Neural progenitor cell (in vitro differentiated cells): ENCODE results near the gene FGF19. TPM values are rescaled to one million over a fixed set of nuclear protein-coding genes. Genes with fewer than 3 reads are reported as not detected.

Source experiments
- DNase-seq: peaks from one replicate; pipeline ENCODE4 v3.0.0-alpha.2; 2016; ENCODE audit warnings: low spot score
- H2AFZ ChIP-seq: fragments of 200-600 bp; sonication (generic); replicated peaks from 2 replicates; pipeline ENCODE4 v1.6.1; 2016; ENCODE audit warnings: antibody characterized with exemption
- H3F3A ChIP-seq: fragments of 200-600 bp; sonication (generic); 2 replicates; pipeline ENCODE4 v1.6.1; 2016; ENCODE audit warnings: antibody characterized with exemption, low read depth
- H3K27ac ChIP-seq: fragments of 200-600 bp; sonication (generic); 2 replicates; pipeline ENCODE4 v1.5.1; 2016; ENCODE audit warnings: mild to moderate bottlenecking
- H3K27me3 ChIP-seq: fragments of 200-600 bp; sonication (generic); 2 replicates; pipeline ENCODE4 v1.6.1; 2016; ENCODE audit warnings: mild to moderate bottlenecking, moderate library complexity
- H3K36me3 ChIP-seq: fragments of 200-600 bp; sonication (generic); 2 replicates; pipeline ENCODE4 v1.5.1; 2016
- H3K4me1 ChIP-seq: fragments of 200-600 bp; sonication (generic); 2 replicates; pipeline ENCODE4 v1.6.1; 2016; ENCODE audit warnings: mixed run types
- H3K4me2 ChIP-seq: fragments of 200-600 bp; sonication (generic); 2 replicates; pipeline ENCODE4 v1.6.1; 2016
- H3K4me3 ChIP-seq: fragments of 200-600 bp; sonication (generic); 2 replicates; pipeline ENCODE4 v1.5.1; 2016
- H3K79me2 ChIP-seq: fragments of 200-600 bp; sonication (generic); 2 replicates; pipeline ENCODE4 v1.6.1; 2016; ENCODE audit warnings: low read depth
- H3K9ac ChIP-seq: fragments of 200-600 bp; sonication (generic); 2 replicates; pipeline ENCODE4 v1.6.1; 2016
- H3K9me3 ChIP-seq: fragments of 200-600 bp; sonication (generic); 2 replicates; pipeline ENCODE4 v1.5.1; 2016; ENCODE audit warnings: low read depth
- H4K20me1 ChIP-seq: fragments of 200-600 bp; sonication (generic); 2 replicates; pipeline ENCODE4 v1.6.1; 2016; ENCODE audit warnings: low read depth
- H3K27ac Mint-ChIP-seq: 3 replicates; pipeline ENCODE4 v1.8.0; 2021; ENCODE audit warnings: mixed read lengths
- H3K27me3 Mint-ChIP-seq: 2 replicates; pipeline ENCODE4 v1.8.0; 2022; ENCODE audit warnings: low read depth, mild to moderate bottlenecking, inconsistent platforms, moderate library complexity, mixed read lengths; ENCODE audit not compliant: insufficient read depth
- H3K36me3 Mint-ChIP-seq: 3 replicates; pipeline ENCODE4 v1.8.0; 2021; ENCODE audit warnings: mixed read lengths
- H3K4me1 Mint-ChIP-seq: 3 replicates; pipeline ENCODE4 v1.8.0; 2021; ENCODE audit warnings: mixed read lengths
- H3K4me3 Mint-ChIP-seq: 3 replicates; pipeline ENCODE4 v1.8.0; 2021; ENCODE audit warnings: mild to moderate bottlenecking, moderate library complexity, mixed read lengths
- H3K9me3 Mint-ChIP-seq: 3 replicates; pipeline ENCODE4 v1.8.0; 2020; ENCODE audit warnings: mixed read lengths
- EZH2 ChIP-seq: fragments of 200-600 bp; sonication (generic); IDR thresholded peaks from 2 replicates; pipeline ENCODE4 v1.6.1; 2017; ENCODE audit warnings: antibody characterized with exemption, mild to moderate bottlenecking, moderate library complexity
- EZH2phosphoT487 ChIP-seq: fragments of 200-600 bp; sonication (generic); IDR thresholded peaks from 2 replicates; pipeline ENCODE4 v1.6.1; 2017; ENCODE audit warnings: antibody characterized with exemption
- total RNA-seq: library from RNA; depleted of rRNA; stranded (reverse); fragments of >200 nt; gene quantifications from 2 replicates; pipeline ENCODE4 v1.2.3, GENCODE V29; 2015; ENCODE audit warnings: low replicate concordance
- TF ChIP-seq, protein P1 (sequence below): fragments of 200-600 bp; sonication (generic); IDR thresholded peaks from 2 replicates; pipeline ENCODE4 v1.5.1; 2017; ENCODE audit warnings: antibody characterized with exemption, mild to moderate bottlenecking

The FGF19 gene
- total RNA-seq, 1 donor from 2014 or later = not detected

DNA sequence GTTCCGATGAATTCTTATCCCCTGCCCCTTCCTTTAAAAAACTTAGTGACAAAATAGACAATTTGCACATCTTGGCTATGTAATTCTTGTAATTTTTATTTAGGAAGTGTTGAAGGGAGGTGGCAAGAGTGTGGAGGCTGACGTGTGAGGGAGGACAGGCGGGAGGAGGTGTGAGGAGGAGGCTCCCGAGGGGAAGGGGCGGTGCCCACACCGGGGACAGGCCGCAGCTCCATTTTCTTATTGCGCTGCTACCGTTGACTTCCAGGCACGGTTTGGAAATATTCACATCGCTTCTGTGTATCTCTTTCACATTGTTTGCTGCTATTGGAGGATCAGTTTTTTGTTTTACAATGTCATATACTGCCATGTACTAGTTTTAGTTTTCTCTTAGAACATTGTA is 50.8 kb downstream of the FGF19 start:
- TF ChIP-seq, protein P1, sequence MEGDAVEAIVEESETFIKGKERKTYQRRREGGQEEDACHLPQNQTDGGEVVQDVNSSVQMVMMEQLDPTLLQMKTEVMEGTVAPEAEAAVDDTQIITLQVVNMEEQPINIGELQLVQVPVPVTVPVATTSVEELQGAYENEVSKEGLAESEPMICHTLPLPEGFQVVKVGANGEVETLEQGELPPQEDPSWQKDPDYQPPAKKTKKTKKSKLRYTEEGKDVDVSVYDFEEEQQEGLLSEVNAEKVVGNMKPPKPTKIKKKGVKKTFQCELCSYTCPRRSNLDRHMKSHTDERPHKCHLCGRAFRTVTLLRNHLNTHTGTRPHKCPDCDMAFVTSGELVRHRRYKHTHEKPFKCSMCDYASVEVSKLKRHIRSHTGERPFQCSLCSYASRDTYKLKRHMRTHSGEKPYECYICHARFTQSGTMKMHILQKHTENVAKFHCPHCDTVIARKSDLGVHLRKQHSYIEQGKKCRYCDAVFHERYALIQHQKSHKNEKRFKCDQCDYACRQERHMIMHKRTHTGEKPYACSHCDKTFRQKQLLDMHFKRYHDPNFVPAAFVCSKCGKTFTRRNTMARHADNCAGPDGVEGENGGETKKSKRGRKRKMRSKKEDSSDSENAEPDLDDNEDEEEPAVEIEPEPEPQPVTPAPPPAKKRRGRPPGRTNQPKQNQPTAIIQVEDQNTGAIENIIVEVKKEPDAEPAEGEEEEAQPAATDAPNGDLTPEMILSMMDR = no peak
- TF ChIP-seq EZH2phosphoT487 = no peak
- TF ChIP-seq EZH2 = no peak
- H3K36me3 Mint-ChIP-seq = peaks cover 23% of the 10 kb centered on the region
- Histone ChIP-seq H3K36me3 (no peaks in the 10 kb centered on the region), H3K4me1 (peaks cover 11% of the 10 kb centered on the region), H3K4me2 (no peak overlapping the region), H3F3A (peaks cover 28% of the 10 kb centered on the region), H3K4me3 (no peak overlapping the region), H3K9ac (no peak overlapping the region), H4K20me1 (peaks cover 47% of the 10 kb centered on the region), H3K27me3 (no peaks in the 10 kb centered on the region), H3K79me2 (peaks cover 1% of the 10 kb centered on the region), H3K27ac (no peak overlapping the region), H2AFZ (no peak overlapping the region), H3K9me3 (no peaks in the 10 kb centered on the region)
- peaks cover 33% of the 10 kb centered on the region for H3K4me1 Mint-ChIP-seq
- no peak overlapping the region for H3K4me3 Mint-ChIP-seq
- DNase-seq = no peak
- no peaks in the 10 kb centered on the region for H3K9me3 Mint-ChIP-seq
- H3K27me3 Mint-ChIP-seq = peaks cover 9% of the 10 kb centered on the region
- no peak overlapping the region for H3K27ac Mint-ChIP-seq

DNA sequence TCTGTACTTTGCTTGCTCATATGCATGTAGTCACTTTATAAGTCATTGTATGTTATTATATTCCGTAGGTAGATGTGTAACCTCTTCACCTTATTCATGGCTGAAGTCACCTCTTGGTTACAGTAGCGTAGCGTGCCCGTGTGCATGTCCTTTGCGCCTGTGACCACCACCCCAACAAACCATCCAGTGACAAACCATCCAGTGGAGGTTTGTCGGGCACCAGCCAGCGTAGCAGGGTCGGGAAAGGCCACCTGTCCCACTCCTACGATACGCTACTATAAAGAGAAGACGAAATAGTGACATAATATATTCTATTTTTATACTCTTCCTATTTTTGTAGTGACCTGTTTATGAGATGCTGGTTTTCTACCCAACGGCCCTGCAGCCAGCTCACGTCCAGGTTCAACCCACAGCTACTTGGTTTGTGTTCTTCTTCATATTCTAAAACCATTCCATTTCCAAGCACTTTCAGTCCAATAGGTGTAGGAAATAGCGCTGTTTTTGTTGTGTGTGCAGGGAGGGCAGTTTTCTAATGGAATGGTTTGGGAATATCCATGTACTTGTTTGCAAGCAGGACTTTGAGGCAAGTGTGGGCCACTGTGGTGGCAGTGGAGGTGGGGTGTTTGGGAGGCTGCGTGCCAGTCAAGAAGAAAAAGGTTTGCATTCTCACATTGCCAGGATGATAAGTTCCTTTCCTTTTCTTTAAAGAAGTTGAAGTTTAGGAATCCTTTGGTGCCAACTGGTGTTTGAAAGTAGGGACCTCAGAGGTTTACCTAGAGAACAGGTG is 51.8 kb downstream of the FGF19 start:
- H3K4me3 Mint-ChIP-seq = no peak overlapping the region
- no peak overlapping the region for H3K27ac Mint-ChIP-seq
- H3K4me1 Mint-ChIP-seq = peaks cover 25% of the 10 kb centered on the region
- peaks cover 9% of the 10 kb centered on the region for H3K79me2 ChIP-seq
- peaks cover 56% of the 10 kb centered on the region for H4K20me1 ChIP-seq
- no peaks in the 10 kb centered on the region for H3K9me3 Mint-ChIP-seq
- H3K27me3 Mint-ChIP-seq = peaks cover 7% of the 10 kb centered on the region
- peaks cover 23% of the 10 kb centered on the region for H3K36me3 Mint-ChIP-seq
- H3K27me3 ChIP-seq = no peaks in the 10 kb centered on the region
- no peaks in the 10 kb centered on the region for H3K9me3 ChIP-seq
- H3K36me3 ChIP-seq = no peaks in the 10 kb centered on the region
- peaks cover 2% of the 10 kb centered on the region for H3K4me1 ChIP-seq
- H3K4me3 ChIP-seq = no peak overlapping the region
- H3F3A ChIP-seq = peaks cover 19% of the 10 kb centered on the region
- DNase-seq = no peak
- no peak overlapping the region for H2AFZ ChIP-seq
- TF ChIP-seq EZH2phosphoT487 (no peak), EZH2 (no peak)
- TF ChIP-seq, protein P1 = no peak
- no peak overlapping the region for H3K4me2 ChIP-seq
- no peak overlapping the region for H3K9ac ChIP-seq
- H3K27ac ChIP-seq = no peak overlapping the region

DNA sequence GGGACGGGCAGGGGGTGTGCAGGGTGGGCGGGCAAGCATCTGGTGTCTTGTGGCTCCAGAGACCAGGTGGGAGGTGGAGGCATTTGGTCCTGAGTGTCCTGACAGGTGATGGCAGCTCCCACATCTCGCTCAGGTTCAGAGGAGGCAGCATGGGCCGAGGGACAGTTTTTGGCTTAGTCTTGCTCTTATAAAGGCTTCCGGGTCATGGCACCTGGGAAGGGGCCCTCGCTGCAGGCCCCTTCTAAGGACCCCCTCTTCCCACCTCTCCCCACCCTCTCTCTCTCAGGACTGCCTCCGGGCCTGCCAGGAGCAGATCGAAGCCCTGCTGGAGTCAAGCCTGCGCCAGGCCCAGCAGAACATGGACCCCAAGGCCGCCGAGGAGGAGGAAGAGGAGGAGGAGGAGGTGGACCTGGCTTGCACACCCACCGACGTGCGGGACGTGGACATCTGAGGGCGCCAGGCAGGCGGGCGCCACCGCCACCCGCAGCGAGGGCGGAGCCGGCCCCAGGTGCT is 52.9 kb downstream of the FGF19 start:
- Mint-ChIP-seq H3K36me3 (peaks cover 25% of the 10 kb centered on the region), H3K27ac (no peak overlapping the region), H3K4me1 (peaks cover 20% of the 10 kb centered on the region), H3K4me3 (no peak overlapping the region), H3K9me3 (no peaks in the 10 kb centered on the region), H3K27me3 (peaks cover 4% of the 10 kb centered on the region)
- Histone ChIP-seq H3K4me1 (peaks cover 7% of the 10 kb centered on the region), H3F3A (peaks cover 21% of the 10 kb centered on the region), H3K79me2 (peaks cover 11% of the 10 kb centered on the region), H3K4me3 (no peak overlapping the region), H3K9ac (no peak overlapping the region), H3K27ac (no peak overlapping the region), H3K27me3 (no peaks in the 10 kb centered on the region), H3K4me2 (no peak overlapping the region), H2AFZ (no peak overlapping the region), H4K20me1 (peaks cover 68% of the 10 kb centered on the region), H3K36me3 (no peaks in the 10 kb centered on the region), H3K9me3 (no peaks in the 10 kb centered on the region)
- TF ChIP-seq, protein P1 = no peak
- TF ChIP-seq EZH2phosphoT487 = no peak
- no peak for TF ChIP-seq EZH2
- no peak for DNase-seq
